ENCODE measurements around the gene TRIM17.
"Not testable (repeated sequence)": the region's sequence is repeated elsewhere in the genome, so short reads cannot be mapped to it uniquely, and the experiment has no call there.

TRIM17 gene

GRCh38 chr1:228448372-228448771, 31.7 kb upstream of the TRIM17 start:
- no peak for DNase-seq

GRCh38 chr1:228446852-228447251, 30.2 kb upstream of the TRIM17 start:
- no peak for DNase-seq

GRCh38 chr1:228445843-228446650, 29.4 kb upstream of the TRIM17 start:
- DNase-seq, result peak; percentile 64

- DNase-seq, result no peak
These were observed 28.8 kb upstream of the TRIM17 start for GRCh38 chr1:228445490-228445842.

GRCh38 chr1:228443395-228443794, 26.7 kb upstream of the TRIM17 start:
- DNase-seq, result no peak

GRCh38 chr1:228440761-228441500, 24.3 kb upstream of the TRIM17 start:
- no peak for DNase-seq

GRCh38 chr1:228438266-228438665, 21.6 kb upstream of the TRIM17 start:
- no peak for DNase-seq

- DNase-seq, result no peak
These were observed 20.8 kb upstream of the TRIM17 start for GRCh38 chr1:228437424-228437962.

- no peak for DNase-seq
These were observed 18.0 kb upstream of the TRIM17 start for GRCh38 chr1:228434689-228435088.

- DNase-seq, result not testable (repeated sequence)
These were observed 16.8 kb upstream of the TRIM17 start for GRCh38 chr1:228433337-228434053.

- DNase-seq, result no peak
These were observed 13.6 kb upstream of the TRIM17 start for GRCh38 chr1:228430243-228430642.

- DNase-seq, result no peak
These were observed 13.0 kb upstream of the TRIM17 start for GRCh38 chr1:228429698-228430097.

GRCh38 chr1:228429007-228429406, 12.3 kb upstream of the TRIM17 start:
- no peak for DNase-seq

- DNase-seq, result no peak
These were observed 11.8 kb upstream of the TRIM17 start for GRCh38 chr1:228428412-228428811.

GRCh38 chr1:228426518-228427175, 10.0 kb upstream of the TRIM17 start:
- no peak for DNase-seq

GRCh38 chr1:228424685-228425660, 8.3 kb upstream of the TRIM17 start:
- DNase-seq, result no peak

- DNase-seq, result no peak
These were observed 6.9 kb upstream of the TRIM17 start for GRCh38 chr1:228423404-228424053.

- no peak for DNase-seq
These were observed 4.5 kb upstream of the TRIM17 start for GRCh38 chr1:228420968-228421826.

GRCh38 chr1:228417483-228418203, 982 bp upstream of the TRIM17 start:
- no peak for DNase-seq

Data from right kidney (tissue), 1 donor.